CD4-positive, alpha-beta memory T cell (primary cell): ENCODE data around the gene SKI. TPM values are rescaled to one million over a fixed set of nuclear protein-coding genes. Genes with fewer than 3 reads are reported as not detected.

ENCODE experiments used
- CTCF ChIA-PET: fragments of 350-600 bp; sonication (Branson Sonifier 250); formaldehyde crosslinking; loops from one replicate; lab custom pipeline; 2021; ENCODE audit warnings: inconsistent platforms; ENCODE audit not compliant: partially characterized antibody; lab: Charles Lee
- POLR2A ChIA-PET: fragments of 350-600 bp; sonication (Branson Sonifier 250); formaldehyde crosslinking; loops from one replicate; lab custom pipeline; 2021; ENCODE audit not compliant: partially characterized antibody; lab: Charles Lee
- DNase-seq, 5 donors: peaks; one replicate each; pipeline versions ENCODE4 v3.0.0 to v3.0.0-alpha.2; 2020 to 2022; ENCODE audit warnings: mixed read lengths in 1 of 5
- H3K27ac ChIP-seq: one replicate; pipeline ENCODE4 v1.7.0; 2013; ENCODE audit warnings: low read depth, low read length
- H3K27me3 ChIP-seq: 2 replicates; pipeline ENCODE4 v1.7.0; 2013; ENCODE audit warnings: mild to moderate bottlenecking, low read length, moderate library complexity; ENCODE audit not compliant: insufficient read depth
- H3K36me3 ChIP-seq: 2 replicates; pipeline ENCODE4 v1.7.0; 2013; ENCODE audit warnings: mild to moderate bottlenecking, low read length, moderate library complexity; ENCODE audit not compliant: insufficient read depth
- H3K4me1 ChIP-seq: 2 replicates; pipeline ENCODE4 v1.7.0; 2013; ENCODE audit warnings: mild to moderate bottlenecking, low read length, moderate library complexity; ENCODE audit not compliant: insufficient read depth
- H3K4me3 ChIP-seq, 2 donors: one replicate each; pipeline ENCODE4 v1.7.0; 2013; ENCODE audit warnings: low read length in 2 of 2, mild to moderate bottlenecking in 1 of 2
- H3K9me3 ChIP-seq, 2 donors: one replicate each; pipeline ENCODE4 v1.7.0; 2013; ENCODE audit warnings: low read length in 2 of 2, control low read depth in 1 of 2; ENCODE audit not compliant: control insufficient read depth in 1 of 2
- H3K27ac Mint-ChIP-seq, 7 donors: one replicate each; pipeline ENCODE4 v1.8.0; 2020 to 2021; ENCODE audit warnings: mixed read lengths in 7 of 7, mild to moderate bottlenecking in 6 of 7, inconsistent platforms in 3 of 7, moderate library complexity in 3 of 7
- H3K27me3 Mint-ChIP-seq, 2 donors: one replicate each; pipeline ENCODE4 v1.8.0; 2020 to 2021; ENCODE audit warnings: mixed read lengths in 2 of 2
- H3K36me3 Mint-ChIP-seq, 2 donors: one replicate each; pipeline ENCODE4 v1.8.0; 2020 to 2021; ENCODE audit warnings: mixed read lengths in 2 of 2, inconsistent platforms in 1 of 2, mild to moderate bottlenecking in 1 of 2
- H3K4me1 Mint-ChIP-seq, 4 donors: one replicate each; pipeline ENCODE4 v1.8.0; 2020 to 2021; ENCODE audit warnings: mixed read lengths in 4 of 4, mild to moderate bottlenecking in 1 of 4
- H3K4me3 Mint-ChIP-seq, 8 donors: one replicate each; pipeline ENCODE4 v1.8.0; 2020 to 2021; ENCODE audit warnings: mixed read lengths in 8 of 8, mild to moderate bottlenecking in 7 of 8, moderate library complexity in 6 of 8, inconsistent platforms in 3 of 8
- H3K9me3 Mint-ChIP-seq, 8 donors: one replicate each; pipeline ENCODE4 v1.8.0; 2020 to 2021; ENCODE audit warnings: mixed read lengths in 8 of 8, mild to moderate bottlenecking in 5 of 8, inconsistent platforms in 3 of 8, moderate library complexity in 1 of 8
- intact Hi-C: fragments of 100-400 bp; cut with micrococcal nuclease; formaldehyde crosslinking; loops from one replicate; pipeline ENCODE4 v1.15.1; 2023
- polyA plus RNA-seq, 2 donors: library from polyadenylated mRNA; unstranded; fragments of 300-500 nt; fragmentation: Illumina TruSeq; gene quantifications; one replicate each; pipeline ENCODE4 v1.2.3, GENCODE V29; 2021
- total RNA-seq, 2 experiments: library from RNA; stranded (reverse); gene quantifications; one replicate each; pipeline ENCODE4 v1.2.3, GENCODE V29; 2021

The SKI gene
- total and polyA plus RNA-seq, 4 experiments from 2014 or later = 0.08 to 104 (median 48.5) TPM

GRCh38 chr1:2347409-2347785, 119.3 kb downstream of the SKI start:
- ChIA-PET CTCF (no interaction called here), POLR2A (no interaction called here)
- H3K27ac ChIP-seq = no peak overlapping the region
- H3K36me3 Mint-ChIP-seq = no peaks in the 10 kb centered on the region
- H3K4me1 Mint-ChIP-seq = no peaks in the 10 kb centered on the region
- H3K4me3 Mint-ChIP-seq = no peak overlapping the region
- H3K36me3 ChIP-seq = no peaks in the 10 kb centered on the region
- no peak for DNase-seq
- no peaks in the 10 kb centered on the region for H3K9me3 Mint-ChIP-seq
- H3K4me1 ChIP-seq = no peaks in the 10 kb centered on the region
- H3K9me3 ChIP-seq = no peaks in the 10 kb centered on the region
- no peaks in the 10 kb centered on the region for H3K27me3 ChIP-seq
- no peaks in the 10 kb centered on the region for H3K27me3 Mint-ChIP-seq
- H3K27ac Mint-ChIP-seq = no peak overlapping the region
- intact Hi-C loops = no loop called here
- H3K4me3 ChIP-seq = no peak overlapping the region

GRCh38 chr1:2347896-2348295, 119.8 kb downstream of the SKI start:
- H3K4me1 Mint-ChIP-seq = no peaks in the 10 kb centered on the region
- H3K4me3 ChIP-seq = no peak overlapping the region
- no peak overlapping the region for H3K4me3 Mint-ChIP-seq
- no peak for DNase-seq
- no peak overlapping the region for H3K27ac ChIP-seq
- no peaks in the 10 kb centered on the region for H3K36me3 ChIP-seq
- no peaks in the 10 kb centered on the region for H3K4me1 ChIP-seq
- H3K27me3 Mint-ChIP-seq = no peaks in the 10 kb centered on the region
- CTCF ChIA-PET = no interaction called here
- POLR2A ChIA-PET = no interaction called here
- no peaks in the 10 kb centered on the region for H3K36me3 Mint-ChIP-seq
- intact Hi-C loops = no loop called here
- no peaks in the 10 kb centered on the region for H3K9me3 Mint-ChIP-seq
- no peak overlapping the region for H3K27ac Mint-ChIP-seq
- H3K9me3 ChIP-seq = no peaks in the 10 kb centered on the region
- H3K27me3 ChIP-seq = no peaks in the 10 kb centered on the region

- Mint-ChIP-seq H3K4me1 (no peaks in the 10 kb centered on the region), H3K27ac (no peak overlapping the region)
- POLR2A ChIA-PET = no interaction called here
Measured at GRCh38 chr1:2348346-2349325, 120.5 kb downstream of the SKI start.

GRCh38 chr1:2349806-2350205, 121.7 kb downstream of the SKI start:
- no peak overlapping the region for H3K27ac Mint-ChIP-seq
- Histone ChIP-seq H3K36me3 (no peaks in the 10 kb centered on the region), H3K27ac (no peak overlapping the region), H3K9me3 (no peaks in the 10 kb centered on the region), H3K4me3 (no peak overlapping the region), H3K4me1 (no peaks in the 10 kb centered on the region), H3K27me3 (no peaks in the 10 kb centered on the region)
- no peaks in the 10 kb centered on the region for H3K36me3 Mint-ChIP-seq
- intact Hi-C loops = no loop called here
- H3K27me3 Mint-ChIP-seq = no peaks in the 10 kb centered on the region
- POLR2A ChIA-PET = no interaction called here
- CTCF ChIA-PET = no interaction called here
- DNase-seq = no peak
- no peaks in the 10 kb centered on the region for H3K4me1 Mint-ChIP-seq
- H3K4me3 Mint-ChIP-seq = no peak overlapping the region
- H3K9me3 Mint-ChIP-seq = no peaks in the 10 kb centered on the region

More at GRCh38 chr1:2348346-2349325, 120.5 kb downstream of the SKI start:
- Mint-ChIP-seq H3K9me3 (no peaks in the 10 kb centered on the region), H3K4me3 (no peak overlapping the region), H3K27me3 (no peaks in the 10 kb centered on the region), H3K36me3 (no peaks in the 10 kb centered on the region)
- Histone ChIP-seq H3K9me3 (no peaks in the 10 kb centered on the region), H3K36me3 (no peaks in the 10 kb centered on the region), H3K27ac (no peak overlapping the region), H3K4me1 (no peaks in the 10 kb centered on the region), H3K4me3 (no peak overlapping the region), H3K27me3 (no peaks in the 10 kb centered on the region)
- intact Hi-C loops = no loop called here
- no peak for DNase-seq
- CTCF ChIA-PET = no interaction called here

- ChIA-PET CTCF (no interaction called here), POLR2A (no interaction called here)
- no peak overlapping the region for H3K27ac Mint-ChIP-seq
- H3K4me1 Mint-ChIP-seq = no peaks in the 10 kb centered on the region
- H3K27me3 Mint-ChIP-seq = no peaks in the 10 kb centered on the region
- no peak overlapping the region for H3K4me3 Mint-ChIP-seq
- no peaks in the 10 kb centered on the region for H3K27me3 ChIP-seq
- intact Hi-C loops = no loop called here
- H3K27ac ChIP-seq = no peak overlapping the region
- H3K4me1 ChIP-seq = no peaks in the 10 kb centered on the region
- no peaks in the 10 kb centered on the region for H3K36me3 Mint-ChIP-seq
- no peak for DNase-seq
- H3K4me3 ChIP-seq = no peak overlapping the region
- H3K9me3 ChIP-seq = no peaks in the 10 kb centered on the region
- H3K36me3 ChIP-seq = no peaks in the 10 kb centered on the region
- H3K9me3 Mint-ChIP-seq = no peaks in the 10 kb centered on the region
Measured at GRCh38 chr1:2350501-2350900, 122.4 kb downstream of the SKI start.

- Mint-ChIP-seq H3K27me3 (no peaks in the 10 kb centered on the region), H3K9me3 (no peaks in the 10 kb centered on the region), H3K36me3 (no peaks in the 10 kb centered on the region), H3K4me1 (no peaks in the 10 kb centered on the region), H3K4me3 (no peak overlapping the region), H3K27ac (no peak overlapping the region)
- H3K36me3 ChIP-seq = no peaks in the 10 kb centered on the region
- ChIA-PET CTCF (no interaction called here), POLR2A (no interaction called here)
- no peaks in the 10 kb centered on the region for H3K9me3 ChIP-seq
- no peak overlapping the region for H3K4me3 ChIP-seq
- no peaks in the 10 kb centered on the region for H3K4me1 ChIP-seq
- no peaks in the 10 kb centered on the region for H3K27me3 ChIP-seq
- H3K27ac ChIP-seq = no peak overlapping the region
- intact Hi-C loops = no loop called here
- DNase-seq = no peak
Measured at GRCh38 chr1:2350911-2351655, 123.0 kb downstream of the SKI start.

- CTCF ChIA-PET = no interaction called here
- no peak for DNase-seq
Measured at GRCh38 chr1:2351723-2352122, 123.6 kb downstream of the SKI start.

More at GRCh38 chr1:2351723-2352122, 123.6 kb downstream of the SKI start:
- H3K36me3 Mint-ChIP-seq = no peaks in the 10 kb centered on the region
- H3K4me1 Mint-ChIP-seq = no peaks in the 10 kb centered on the region
- Histone ChIP-seq H3K4me1 (no peaks in the 10 kb centered on the region), H3K9me3 (no peaks in the 10 kb centered on the region), H3K27me3 (no peaks in the 10 kb centered on the region), H3K27ac (no peak overlapping the region), H3K4me3 (no peak overlapping the region), H3K36me3 (no peaks in the 10 kb centered on the region)
- H3K27me3 Mint-ChIP-seq = no peaks in the 10 kb centered on the region
- H3K27ac Mint-ChIP-seq = no peak overlapping the region
- POLR2A ChIA-PET = no interaction called here
- H3K9me3 Mint-ChIP-seq = peaks cover 0 to 1% (median 0%) of the 10 kb centered on the region in 8 donors
- H3K4me3 Mint-ChIP-seq = no peak overlapping the region
- intact Hi-C loops = no loop called here
